Measurements from ENCODE around the gene HTATSF1.

DNA sequence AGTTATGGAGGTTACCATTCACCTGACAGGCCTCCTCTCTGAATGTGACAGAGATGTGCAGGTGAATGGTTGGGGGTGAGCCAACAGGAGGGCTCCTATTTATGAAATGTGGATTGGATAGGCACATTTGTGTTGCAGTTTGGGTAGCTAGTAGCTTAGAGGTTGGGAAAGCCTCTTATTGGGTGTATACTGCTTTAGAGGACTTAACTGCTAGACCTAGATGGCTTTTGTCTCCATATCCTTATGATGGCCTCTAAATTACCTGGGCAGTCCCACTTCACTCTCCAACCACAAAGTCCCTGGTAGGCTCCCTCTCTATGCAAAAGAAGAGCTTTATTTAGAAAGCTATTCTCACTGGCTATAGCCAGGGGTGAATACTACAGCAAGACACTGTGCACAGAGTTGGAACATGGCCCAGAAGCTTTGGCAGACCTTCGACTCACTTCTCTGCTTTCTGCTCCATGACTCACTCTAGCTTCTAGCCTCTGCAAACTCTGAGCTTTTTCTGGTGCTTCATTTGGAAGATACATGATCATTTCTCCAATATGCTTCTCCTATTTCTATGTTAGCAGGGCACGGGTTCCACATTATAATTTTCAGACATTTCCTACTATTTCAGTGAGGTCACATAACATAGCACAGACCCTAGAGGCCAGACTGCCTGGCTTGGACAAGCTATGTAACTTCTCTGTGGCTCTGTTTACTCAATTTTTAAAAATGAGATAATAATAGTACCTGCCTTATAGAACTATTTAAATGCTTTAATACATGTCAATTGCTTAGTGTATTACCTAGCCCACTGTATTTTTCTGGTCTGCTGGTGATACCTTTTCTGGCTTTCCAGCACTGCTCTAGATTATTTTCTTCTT is 28.6 kb downstream of the HTATSF1 start:
- TF ChIP-seq POLR2A (IDR thresholded peaks at IDR 0.05): no peak
- TF ChIP-seq, protein P1, sequence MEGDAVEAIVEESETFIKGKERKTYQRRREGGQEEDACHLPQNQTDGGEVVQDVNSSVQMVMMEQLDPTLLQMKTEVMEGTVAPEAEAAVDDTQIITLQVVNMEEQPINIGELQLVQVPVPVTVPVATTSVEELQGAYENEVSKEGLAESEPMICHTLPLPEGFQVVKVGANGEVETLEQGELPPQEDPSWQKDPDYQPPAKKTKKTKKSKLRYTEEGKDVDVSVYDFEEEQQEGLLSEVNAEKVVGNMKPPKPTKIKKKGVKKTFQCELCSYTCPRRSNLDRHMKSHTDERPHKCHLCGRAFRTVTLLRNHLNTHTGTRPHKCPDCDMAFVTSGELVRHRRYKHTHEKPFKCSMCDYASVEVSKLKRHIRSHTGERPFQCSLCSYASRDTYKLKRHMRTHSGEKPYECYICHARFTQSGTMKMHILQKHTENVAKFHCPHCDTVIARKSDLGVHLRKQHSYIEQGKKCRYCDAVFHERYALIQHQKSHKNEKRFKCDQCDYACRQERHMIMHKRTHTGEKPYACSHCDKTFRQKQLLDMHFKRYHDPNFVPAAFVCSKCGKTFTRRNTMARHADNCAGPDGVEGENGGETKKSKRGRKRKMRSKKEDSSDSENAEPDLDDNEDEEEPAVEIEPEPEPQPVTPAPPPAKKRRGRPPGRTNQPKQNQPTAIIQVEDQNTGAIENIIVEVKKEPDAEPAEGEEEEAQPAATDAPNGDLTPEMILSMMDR (IDR thresholded peaks at IDR 0.05): no peak
- TF ChIP-seq POLR2AphosphoS5 (IDR thresholded peaks at IDR 0.05): no peak

Measured in breast epithelium (tissue), 3 donors.